CD4-positive, alpha-beta T cell (primary cell): ENCODE results near the gene SDK1. TPM values are rescaled to one million over a fixed set of nuclear protein-coding genes. Genes with fewer than 3 reads are reported as not detected.

Experiments used
- ATAC-seq: fragments of 200-7000 bp; cut with Tn5 transposase; one replicate; pipeline ENCODE4 v1.10.0; 2022; ENCODE audit warnings: mild to moderate bottlenecking; ENCODE audit not compliant: poor library complexity
- CTCF ChIA-PET: fragments of 350-600 bp; sonication (Branson Sonifier 250); formaldehyde crosslinking; loops from one replicate; lab custom pipeline; 2021; ENCODE audit warnings: antibody characterized with exemption, inconsistent platforms; lab: Charles Lee
- POLR2A ChIA-PET: fragments of 350-600 bp; sonication (Branson Sonifier 250); formaldehyde crosslinking; loops from one replicate; lab custom pipeline; 2021; ENCODE audit warnings: antibody characterized with exemption, inconsistent platforms; lab: Charles Lee
- DNase-seq, 14 experiments: peaks; one replicate each; pipeline ENCODE4 v3.0.0-alpha.2; 2013 to 2020; ENCODE audit warnings: mixed read lengths in 2 of 14
- H3K27ac ChIP-seq, 2 donors: one replicate each; pipeline versions ENCODE4 v1.5.1 to v1.7.0; 2013; ENCODE audit warnings: low read length in 2 of 2, low read depth in 1 of 2, mild to moderate bottlenecking in 1 of 2
- H3K27me3 ChIP-seq, 2 experiments: 1 replicate in 1 of 2; 2 replicates in 1 of 2; pipeline versions ENCODE4 v1.6.1 to v1.7.0; 2013; ENCODE audit warnings: low read length in 2 of 2, control low read depth in 1 of 2, mild to moderate bottlenecking in 1 of 2, moderate library complexity in 1 of 2; ENCODE audit not compliant: insufficient read depth in 2 of 2, control insufficient read depth in 1 of 2
- H3K36me3 ChIP-seq: one replicate; pipeline ENCODE4 v1.6.1; 2013; ENCODE audit warnings: low read length, control low read depth; ENCODE audit not compliant: insufficient read depth
- H3K4me1 ChIP-seq: one replicate; pipeline ENCODE4 v1.6.1; 2013; ENCODE audit warnings: low read length, control low read depth; ENCODE audit not compliant: insufficient read depth
- H3K4me3 ChIP-seq: one replicate; pipeline ENCODE4 v1.5.1; 2013; ENCODE audit warnings: mild to moderate bottlenecking, low read length, moderate library complexity
- H3K9me3 ChIP-seq, 2 experiments: 1 replicate in 1 of 2; 2 replicates in 1 of 2; pipeline versions ENCODE4 v1.6.1 to v1.7.0; 2013; ENCODE audit warnings: low read length in 2 of 2, mild to moderate bottlenecking in 2 of 2, control low read depth in 1 of 2, moderate library complexity in 1 of 2; ENCODE audit not compliant: control insufficient read depth in 1 of 2, insufficient read depth in 1 of 2
- H3K27ac Mint-ChIP-seq: one replicate; pipeline ENCODE4 v1.8.0; 2020; ENCODE audit warnings: mixed read lengths
- H3K27me3 Mint-ChIP-seq: one replicate; pipeline ENCODE4 v1.8.0; 2021; ENCODE audit warnings: mixed read lengths
- H3K36me3 Mint-ChIP-seq: one replicate; pipeline ENCODE4 v1.8.0; 2021; ENCODE audit warnings: low read depth, mixed read lengths
- H3K4me1 Mint-ChIP-seq: one replicate; pipeline ENCODE4 v1.8.0; 2021; ENCODE audit warnings: low read depth, mixed read lengths
- H3K4me3 Mint-ChIP-seq: one replicate; pipeline ENCODE4 v1.8.0; 2020; ENCODE audit warnings: mild to moderate bottlenecking, mixed read lengths
- H3K9me3 Mint-ChIP-seq: one replicate; pipeline ENCODE4 v1.8.0; 2020; ENCODE audit warnings: mixed read lengths
- CTCF ChIP-seq: fragments of 200-600 bp; IDR thresholded peaks from one replicate; pipeline ENCODE4 v1.8.0; 2022; ENCODE audit warnings: antibody characterized with exemption, mild to moderate bottlenecking
- intact Hi-C, 2 experiments: fragments of 100-400 bp; cut with DNase I in 1 of 2; cut with micrococcal nuclease in 1 of 2; formaldehyde crosslinking; loops; one replicate each; pipeline versions ENCODE4 v1.15.1 to v1.9.0; 2023 to 2025; cut with DNase I, micrococcal nuclease
- total RNA-seq, 174 experiments: library from RNA in 2 of 174; stranded (reverse) in 2 of 174; gene quantifications; one replicate each; pipeline ENCODE4 v1.2.3 and lab custom pipeline; 2021 to 2026

SDK1 gene
- total RNA-seq, 2 experiments from 2014 or later, result 1.1 to 1.3 TPM

- Histone ChIP-seq H3K9me3 (no peaks in the 10 kb centered on the region), H3K36me3 (no peaks in the 10 kb centered on the region), H3K27ac (no peak overlapping the region), H3K4me1 (no peaks in the 10 kb centered on the region), H3K27me3 (no peaks in the 10 kb centered on the region), H3K4me3 (no peak overlapping the region)
- POLR2A ChIA-PET, result interaction anchor here (1.5 kb wide), 1 partner anchor 18 kb away, joined by 3 read pairs; no protein-coding TSS in a partner anchor
- ATAC-seq, result no peak
- H3K4me1 Mint-ChIP-seq, result peaks cover 5% of the 10 kb centered on the region
- DNase-seq, result no peak
- H3K27ac Mint-ChIP-seq, result no peak overlapping the region
- TF ChIP-seq CTCF, result no peak
- H3K36me3 Mint-ChIP-seq, result no peaks in the 10 kb centered on the region
- H3K4me3 Mint-ChIP-seq, result no peak overlapping the region
- no peaks in the 10 kb centered on the region for H3K27me3 Mint-ChIP-seq
- intact Hi-C loops, result no loop called here
- CTCF ChIA-PET, result no interaction called here
- no peaks in the 10 kb centered on the region for H3K9me3 Mint-ChIP-seq
Measured at GRCh38 chr7:3480197-3480596, 179.1 kb downstream of the SDK1 start.

DNA sequence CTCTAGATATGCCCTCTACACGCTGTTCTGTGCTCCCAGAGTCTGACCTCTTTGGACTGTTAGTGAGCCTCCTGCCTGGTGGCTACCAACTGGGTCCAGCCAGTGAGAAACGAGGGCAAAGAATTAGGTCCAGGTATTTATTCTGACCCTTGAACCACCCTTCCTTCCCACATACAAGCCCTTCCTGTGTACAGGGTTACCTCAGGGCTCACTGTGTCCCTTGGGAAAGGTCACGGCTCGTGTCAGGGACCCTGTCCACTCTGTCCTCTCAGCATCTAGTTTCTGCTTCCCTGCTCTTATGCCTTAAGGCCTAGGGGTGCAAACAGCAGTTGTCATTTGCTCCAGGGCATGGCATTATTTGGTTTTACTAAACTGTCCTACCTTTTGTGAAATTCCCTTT, 180.4 kb downstream of the SDK1 start:
- peaks cover 5% of the 10 kb centered on the region for H3K4me1 Mint-ChIP-seq
- no peak for ATAC-seq
- Histone ChIP-seq H3K4me3 (no peak overlapping the region), H3K27ac (no peak overlapping the region), H3K27me3 (no peaks in the 10 kb centered on the region), H3K4me1 (no peaks in the 10 kb centered on the region), H3K9me3 (no peaks in the 10 kb centered on the region), H3K36me3 (no peaks in the 10 kb centered on the region)
- no peaks in the 10 kb centered on the region for H3K27me3 Mint-ChIP-seq
- intact Hi-C loops, result no loop called here
- CTCF ChIA-PET, result no interaction called here
- no peak for TF ChIP-seq CTCF
- no peak for DNase-seq
- no peaks in the 10 kb centered on the region for H3K9me3 Mint-ChIP-seq
- H3K27ac Mint-ChIP-seq, result no peak overlapping the region
- H3K36me3 Mint-ChIP-seq, result no peaks in the 10 kb centered on the region
- POLR2A ChIA-PET, result no interaction called here
- H3K4me3 Mint-ChIP-seq, result no peak overlapping the region

DNA sequence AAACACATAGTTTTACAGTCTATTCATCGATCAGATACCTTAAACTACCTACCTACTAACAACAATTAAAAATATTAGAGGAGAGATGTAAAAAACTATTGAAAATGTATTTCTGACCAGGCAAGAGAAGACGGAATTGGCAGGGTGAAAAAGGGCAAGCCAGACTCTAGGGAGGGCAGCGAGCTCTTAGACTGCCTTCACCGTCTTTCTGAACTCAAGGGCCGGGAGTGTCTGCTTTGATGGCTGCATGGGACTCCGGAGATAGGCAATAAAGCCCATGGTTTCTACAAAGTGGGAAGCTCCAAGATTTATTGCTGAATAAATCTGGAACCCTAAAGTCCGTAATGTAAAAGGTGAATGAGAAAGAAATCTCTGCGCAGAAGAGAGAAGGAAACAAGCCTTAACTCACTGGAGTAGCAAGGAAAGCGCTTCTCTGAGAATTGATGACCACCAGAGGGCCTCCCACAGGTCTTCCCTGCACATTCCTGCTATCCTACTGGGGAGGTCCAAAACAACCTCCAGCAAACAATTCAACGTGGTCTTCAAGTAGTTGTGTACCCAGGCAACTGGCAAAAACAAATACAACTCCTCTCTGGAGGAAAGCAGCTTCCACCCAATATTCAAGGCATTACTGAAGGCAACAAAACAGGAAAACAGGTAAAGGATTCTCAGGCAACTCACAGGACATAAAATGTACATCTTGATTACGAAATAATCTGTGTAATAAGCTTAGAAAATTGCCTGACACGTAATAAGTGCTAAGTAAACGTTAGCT, 181.3 kb downstream of the SDK1 start:
- ATAC-seq (no peak), DNase-seq (peak in 1 of 14 experiments; percentile 15)
- no peaks in the 10 kb centered on the region for H3K4me1 ChIP-seq
- Mint-ChIP-seq H3K36me3 (no peaks in the 10 kb centered on the region), H3K9me3 (no peaks in the 10 kb centered on the region), H3K27me3 (no peaks in the 10 kb centered on the region), H3K4me1 (peaks cover 5% of the 10 kb centered on the region), H3K4me3 (no peak overlapping the region), H3K27ac (no peak overlapping the region)
- no peaks in the 10 kb centered on the region for H3K9me3 ChIP-seq
- ChIA-PET CTCF (no interaction called here), POLR2A (no interaction called here)
- H3K4me3 ChIP-seq, result no peak overlapping the region
- H3K36me3 ChIP-seq, result no peaks in the 10 kb centered on the region
- H3K27me3 ChIP-seq, result no peaks in the 10 kb centered on the region
- H3K27ac ChIP-seq, result no peak overlapping the region
- peak; percentile 40 for TF ChIP-seq CTCF
- intact Hi-C loops, result no loop called here
